Epidermal melanocyte (primary cell): Measurements from ENCODE around the gene SERPINA4.
"Not testable (repeated sequence)": the region's sequence is repeated elsewhere in the genome, so short reads cannot be mapped to it uniquely, and the experiment has no call there.

Experiments
- DNase-seq: peaks from one replicate; pipeline ENCODE4 v3.0.0; 2011; ENCODE audit warnings: low spot score; ENCODE audit not compliant: insufficient read length

The SERPINA4 gene

DNA sequence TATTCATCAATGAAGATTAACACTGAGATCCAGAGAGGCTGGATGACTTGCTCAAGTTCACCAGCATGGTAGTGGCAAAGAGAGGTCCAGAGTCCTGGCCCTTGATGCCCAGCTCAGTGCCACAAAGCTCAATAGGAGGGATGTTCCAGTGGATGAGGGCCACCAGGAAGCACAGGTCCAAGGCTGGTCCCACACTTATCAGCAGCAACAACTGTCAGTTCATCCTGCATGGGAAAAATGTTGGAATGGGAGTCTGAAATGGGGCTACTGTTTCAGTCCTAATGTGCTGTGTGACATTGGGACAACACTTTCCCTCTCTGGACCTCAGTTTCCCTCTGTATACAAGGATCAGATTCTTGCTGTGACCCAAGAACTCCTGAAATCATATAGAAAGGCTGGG, 31.2 kb downstream of the SERPINA4 start:
- no peak for DNase-seq

DNA sequence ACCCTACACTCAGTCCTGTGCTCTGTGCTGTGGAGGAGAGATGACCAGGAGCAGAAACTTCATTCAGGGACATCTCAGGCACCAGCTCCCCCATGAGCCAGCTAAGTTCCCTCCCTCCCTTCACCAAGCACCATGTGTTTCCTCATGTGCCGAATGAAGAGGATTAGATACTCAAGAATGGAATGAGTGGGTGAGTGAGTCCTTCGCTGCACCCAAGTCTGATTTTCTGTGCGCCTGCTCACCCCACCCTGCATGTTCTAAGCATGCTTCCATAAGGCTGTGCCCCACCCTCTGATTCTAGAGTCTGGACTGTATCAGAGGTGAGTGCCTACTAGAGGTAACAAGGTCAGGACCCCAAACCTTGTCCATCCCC, 32.1 kb downstream of the SERPINA4 start:
- DNase-seq, result no peak

DNA sequence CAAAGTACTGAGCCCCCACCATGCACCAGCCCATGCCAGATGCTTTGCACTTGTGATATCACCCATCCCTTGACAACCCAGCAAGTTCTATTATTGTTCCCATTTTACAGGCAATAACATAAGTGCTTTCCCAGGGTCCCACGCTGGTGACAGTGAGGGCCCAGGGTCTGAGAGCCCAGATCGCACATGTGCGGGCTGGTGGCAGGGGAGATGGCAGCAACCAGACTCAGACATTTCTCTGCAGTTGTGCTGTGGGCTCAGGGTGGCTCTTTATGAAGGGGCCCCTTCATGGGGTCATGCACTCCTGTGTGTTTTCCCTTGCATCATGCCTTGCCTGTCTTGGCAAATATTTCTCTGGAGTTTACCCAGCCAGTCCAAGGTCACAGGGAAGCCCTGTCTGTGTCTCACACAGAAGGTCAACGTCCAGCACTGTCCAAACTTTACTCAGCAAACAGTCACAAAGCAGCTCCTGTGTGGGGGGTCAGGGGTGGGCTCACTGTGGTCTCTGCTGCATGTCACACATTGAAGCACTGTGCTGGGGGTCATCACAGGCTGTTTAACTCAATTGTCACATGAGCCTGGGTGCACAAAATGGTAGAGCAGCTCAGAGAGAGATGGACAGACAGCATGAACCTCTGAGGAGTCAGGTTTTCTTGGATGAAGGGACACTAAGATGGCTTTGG, 32.6 kb downstream of the SERPINA4 start:
- DNase-seq, result no peak

DNA sequence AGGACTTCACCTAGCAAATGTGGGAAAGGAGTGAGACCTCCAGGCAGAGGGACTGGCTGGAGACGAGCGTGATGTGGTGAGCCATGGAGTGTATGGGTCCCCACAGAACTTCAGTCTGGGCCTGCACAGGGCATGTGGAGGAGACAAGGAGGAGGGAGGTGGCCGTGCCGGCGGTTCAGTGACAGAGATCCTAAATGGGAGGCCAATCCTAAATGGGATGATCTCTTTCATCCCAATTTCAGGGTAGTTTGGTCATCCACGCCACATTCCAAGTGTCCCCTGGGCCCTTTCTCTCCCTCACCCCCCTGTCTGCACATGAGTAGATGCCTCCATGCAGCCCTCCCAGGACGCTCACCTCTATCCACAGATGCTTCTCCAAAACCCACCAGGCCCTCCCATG, 33.2 kb downstream of the SERPINA4 start:
- DNase-seq, result no peak

DNA sequence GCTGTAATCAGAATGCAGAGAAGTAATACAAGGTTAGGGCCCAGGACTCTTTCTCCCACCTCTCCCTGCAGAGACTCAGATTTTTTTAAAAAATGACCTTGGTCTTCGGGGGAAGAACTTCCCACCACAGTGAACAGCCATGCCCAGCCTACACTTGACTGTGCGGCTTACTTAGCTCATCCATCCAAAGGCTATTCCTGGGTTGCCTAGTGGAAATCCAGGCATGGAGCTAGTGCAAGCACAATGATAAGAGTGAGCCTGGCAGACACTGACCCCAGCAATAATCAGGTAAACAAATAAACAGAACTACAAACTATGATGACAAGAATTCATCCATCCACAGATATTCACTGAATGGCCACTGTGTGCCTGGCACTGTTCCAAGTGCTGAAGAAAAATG, 34.7 kb downstream of the SERPINA4 start:
- no peak for DNase-seq

DNA sequence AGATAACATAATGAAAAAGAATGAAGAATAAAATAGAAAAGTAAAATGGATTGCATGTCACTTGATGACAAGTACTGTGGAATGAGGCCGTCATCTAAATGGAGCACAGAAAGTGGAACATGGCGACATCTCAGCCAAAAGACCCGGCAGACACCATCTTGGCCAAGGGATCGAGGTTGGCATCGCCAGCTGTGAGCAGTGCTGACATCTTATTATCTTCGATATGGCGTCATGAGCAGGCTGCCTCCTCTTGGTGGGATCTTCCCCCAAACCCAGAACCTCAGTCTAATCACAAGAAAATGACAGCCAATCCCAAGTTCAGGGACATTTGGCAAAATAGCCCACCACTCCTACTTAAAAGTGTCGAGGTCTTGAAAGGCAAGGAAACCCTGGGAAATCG, 35.1 kb downstream of the SERPINA4 start:
- no peak for DNase-seq

DNA sequence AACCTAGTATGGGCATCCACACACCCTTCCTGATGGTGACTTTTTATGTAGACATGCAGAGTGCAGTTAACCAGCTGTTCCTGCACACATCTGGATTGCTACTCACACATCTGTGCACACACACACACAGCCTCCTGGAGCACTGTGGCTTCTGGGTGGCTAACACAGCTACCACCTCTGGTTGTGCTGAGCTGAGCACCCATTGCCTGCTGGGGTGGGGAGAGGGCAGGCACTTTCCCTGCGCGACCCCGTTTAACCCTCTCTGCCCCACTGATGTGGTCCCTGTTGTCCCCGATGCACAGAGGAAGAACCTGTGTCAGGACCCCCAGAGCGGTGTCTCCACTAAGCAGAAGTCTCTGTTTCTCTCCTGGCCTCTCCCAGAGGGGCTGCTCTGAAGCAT, 36.5 kb downstream of the SERPINA4 start:
- no peak for DNase-seq

DNA sequence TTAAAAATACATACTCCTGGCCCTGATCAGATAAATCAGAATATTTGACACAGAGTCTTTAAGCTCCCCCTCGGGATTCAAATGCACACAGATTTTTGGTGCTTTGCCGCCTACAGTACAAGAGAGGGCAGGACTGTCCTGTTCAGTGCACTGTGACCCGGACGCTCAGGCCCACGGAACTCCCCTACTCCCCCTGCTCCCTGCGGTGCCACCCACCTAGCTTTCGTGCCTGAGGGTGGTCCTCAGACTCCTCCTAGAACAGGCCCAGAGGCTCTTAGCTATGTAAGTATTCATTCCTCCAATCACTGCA, 37.2 kb downstream of the SERPINA4 start:
- no peak for DNase-seq

DNA sequence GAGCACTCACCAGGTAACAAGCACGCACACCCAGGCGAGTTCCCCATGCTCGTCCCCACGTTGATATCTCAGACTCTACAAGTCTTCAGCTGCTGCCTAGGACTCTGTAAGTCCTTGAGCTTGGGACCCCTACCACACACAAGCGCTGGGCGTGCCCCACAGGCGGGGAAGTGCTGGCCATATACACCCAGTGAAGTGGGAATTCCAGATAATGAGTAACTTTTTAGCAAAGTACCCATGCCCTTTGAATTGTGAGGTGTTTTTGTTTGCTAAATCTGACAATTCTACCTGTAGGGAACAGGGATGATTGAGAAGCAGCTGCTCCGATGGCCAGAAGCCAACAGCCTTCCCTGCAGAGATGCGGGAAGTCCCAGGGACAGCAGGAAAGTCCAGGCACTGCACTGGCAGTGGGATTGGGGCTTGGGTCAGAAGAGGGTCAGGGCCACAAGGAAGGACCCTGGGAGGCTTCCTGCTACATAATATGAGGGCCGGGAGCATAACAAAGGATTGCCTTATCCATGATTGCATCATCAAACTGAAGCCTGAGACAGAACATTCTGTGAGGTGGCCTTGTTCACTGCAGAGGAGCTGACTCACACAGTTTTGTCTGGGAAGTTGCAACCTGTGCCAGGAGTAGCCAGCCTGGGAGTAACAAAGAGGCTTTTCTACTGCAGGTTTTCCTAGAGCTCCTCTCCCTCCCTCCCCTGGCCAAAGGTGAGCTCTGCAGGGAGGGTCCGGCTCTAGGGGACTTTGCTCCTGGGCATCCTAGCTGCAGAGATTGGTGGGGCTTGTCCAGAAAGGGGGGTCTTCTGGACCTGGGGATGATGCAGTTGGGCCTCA, 37.8 kb downstream of the SERPINA4 start:
- no peak for DNase-seq

DNA sequence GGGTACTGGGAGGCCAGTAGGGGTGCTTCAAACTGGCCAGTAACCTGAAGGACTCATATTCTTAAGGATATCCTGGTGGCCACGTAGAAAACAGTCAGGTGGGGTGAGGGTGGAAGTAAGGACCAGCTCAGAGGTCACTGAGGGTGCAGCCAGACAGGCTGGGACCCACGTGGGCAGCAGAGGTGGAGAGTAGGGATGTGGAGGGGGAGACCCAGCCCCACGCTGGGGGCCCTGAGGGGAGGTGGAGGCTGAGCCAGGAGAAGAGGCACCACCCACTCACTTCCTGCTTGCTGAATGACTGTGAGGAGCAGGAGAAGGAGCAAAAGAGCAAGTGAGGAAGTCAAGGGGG, 38.4 kb downstream of the SERPINA4 start:
- no peak for DNase-seq

DNA sequence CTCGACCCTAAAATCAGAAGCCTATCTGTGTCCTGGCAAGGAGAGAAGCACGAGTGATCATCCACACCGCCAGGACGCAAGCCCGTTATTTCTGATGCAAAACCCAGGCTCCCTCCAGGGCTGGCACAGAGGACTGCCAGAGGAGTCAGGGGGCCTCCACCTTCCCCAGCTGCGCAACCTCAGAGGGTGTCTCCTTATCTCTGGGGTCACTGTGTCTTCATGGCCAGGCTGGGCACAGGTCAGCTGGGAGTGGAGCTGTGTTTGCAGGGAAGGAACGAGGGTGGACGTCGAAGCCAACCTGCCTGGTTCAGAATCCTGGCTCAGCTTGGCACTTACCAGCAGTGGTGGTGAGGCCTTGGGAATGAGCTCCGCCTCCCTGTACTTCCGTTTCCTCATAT, 38.9 kb downstream of the SERPINA4 start:
- DNase-seq, result no peak

DNA sequence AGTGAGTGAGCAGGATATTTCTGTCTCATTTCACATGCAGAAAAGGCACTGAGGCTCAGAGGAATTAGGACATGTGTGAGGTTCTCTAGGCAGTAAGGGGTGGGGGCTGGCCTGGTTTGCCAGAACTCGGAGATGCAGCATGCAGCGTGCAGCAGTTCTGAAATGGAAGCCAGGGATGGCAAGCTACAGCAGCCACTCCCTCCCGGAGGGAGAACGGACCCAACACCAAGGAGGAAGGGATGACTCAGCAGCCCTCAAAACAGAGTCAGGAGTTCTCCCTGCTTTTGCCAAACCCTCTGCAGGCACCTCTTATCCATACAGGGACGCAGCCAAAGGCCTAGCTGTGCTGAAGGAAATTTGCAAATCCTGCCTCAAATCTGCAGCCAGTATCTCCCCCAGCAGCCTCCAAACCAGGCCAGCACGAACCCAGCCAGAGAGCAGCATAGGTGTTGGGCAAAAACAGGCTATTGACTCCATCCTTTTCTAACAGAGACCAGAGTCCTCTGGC, 40.7 kb downstream of the SERPINA4 start:
- no peak for DNase-seq

DNA sequence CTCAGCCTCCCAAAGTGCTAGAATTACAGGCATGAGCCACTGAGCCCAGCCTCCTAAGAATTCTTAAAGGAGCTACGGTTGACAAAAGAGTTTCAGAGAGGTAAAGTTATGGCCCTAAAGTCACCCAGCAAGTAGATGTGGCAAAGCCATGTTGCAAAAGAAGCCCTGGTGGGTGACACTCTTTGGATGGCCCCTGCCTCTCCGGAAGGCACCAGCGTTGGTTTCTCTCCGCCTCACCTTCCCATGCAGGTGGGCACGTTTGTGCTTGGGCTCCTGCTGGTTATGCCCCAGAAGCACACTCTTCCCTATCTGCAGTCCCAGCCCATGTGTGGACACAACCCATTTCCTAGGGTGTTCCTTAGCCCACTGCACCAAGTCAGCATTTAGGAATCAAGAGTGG, 41.5 kb downstream of the SERPINA4 start:
- no peak for DNase-seq

DNA sequence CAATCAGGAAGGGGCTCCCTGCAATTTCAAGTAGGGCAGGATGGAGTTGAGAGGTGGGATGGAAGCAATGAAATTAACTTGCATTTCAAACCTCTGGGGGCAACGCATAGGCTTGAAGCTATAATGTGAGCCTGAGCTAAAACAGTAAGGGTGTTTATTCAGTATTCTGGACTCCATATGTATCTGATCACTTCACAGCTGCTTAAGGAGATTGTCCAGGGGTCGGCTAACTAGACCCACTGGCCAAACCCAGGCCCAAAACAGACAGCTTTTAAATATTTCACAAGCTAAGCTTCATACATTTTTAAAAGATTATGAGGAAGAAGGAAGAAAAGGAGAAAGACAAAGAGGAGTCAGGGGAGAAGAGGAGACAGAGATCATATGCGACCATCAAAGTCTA, 44.1 kb downstream of the SERPINA4 start:
- no peak for DNase-seq

DNA sequence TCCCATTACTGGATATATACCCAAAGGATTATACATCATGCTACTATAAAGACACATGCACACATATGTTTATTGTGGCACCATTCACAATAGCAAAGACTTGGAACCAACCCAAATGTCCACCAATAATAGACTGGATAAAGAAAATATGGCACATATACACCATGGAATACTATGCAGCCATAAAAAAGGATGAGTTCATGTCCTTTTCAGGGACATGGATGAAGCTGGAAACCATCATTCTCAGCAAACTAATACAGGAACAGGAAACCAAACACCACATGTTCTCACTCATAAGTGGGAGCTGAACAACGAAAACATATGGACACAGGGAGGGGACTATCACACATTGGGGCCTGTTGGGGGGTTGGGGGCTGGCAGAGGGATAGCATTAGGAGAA, 47.7 kb downstream of the SERPINA4 start:
- DNase-seq, result not testable (repeated sequence)

DNA sequence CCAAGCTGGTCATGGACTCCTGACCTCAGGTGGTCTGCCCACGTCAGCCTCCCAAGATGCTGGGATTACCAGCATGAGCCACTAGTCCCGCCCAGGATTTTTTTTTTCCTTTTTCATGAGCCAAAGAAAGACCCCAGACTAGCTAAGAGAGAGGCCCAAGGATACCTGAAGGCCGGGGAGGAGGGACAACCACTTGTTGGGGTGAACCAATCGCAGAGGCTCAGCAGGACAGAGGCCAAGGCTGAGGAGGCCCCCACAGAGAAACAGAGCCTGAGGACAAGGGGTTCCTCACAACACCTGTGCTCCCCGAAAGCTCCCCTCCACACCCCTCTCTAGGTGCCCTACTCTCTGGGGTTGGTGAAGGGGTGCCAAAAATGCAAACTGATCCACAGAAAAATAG, 49.9 kb downstream of the SERPINA4 start:
- no peak for DNase-seq

DNA sequence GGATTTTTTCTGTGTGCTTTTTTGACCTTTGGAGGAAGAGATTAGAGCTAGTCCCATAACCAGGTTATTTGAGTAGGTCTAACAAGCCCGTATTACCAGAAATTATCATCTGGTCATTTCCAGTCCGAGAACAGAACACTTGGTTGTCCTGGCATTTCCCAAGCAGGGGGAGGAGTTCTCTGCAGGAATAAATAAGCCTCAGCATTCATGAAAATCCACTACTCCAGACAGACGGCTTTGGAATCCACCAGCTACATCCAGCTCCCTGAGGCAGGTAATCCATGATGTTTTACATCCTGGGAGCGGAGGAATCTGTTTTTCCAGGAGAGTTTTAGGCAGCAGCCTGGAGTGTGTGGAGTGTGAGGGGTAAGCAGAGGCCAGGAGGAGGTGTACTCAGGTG, 50.9 kb downstream of the SERPINA4 start, which contains the start of gene SERPINA3:
Gene SERPINA3 (plus strand): TSS at position 218 of the 400 bp plus-strand sequence. CDS start 2,051 bp downstream, outside the sequence.
- DNase-seq, result no peak

DNA sequence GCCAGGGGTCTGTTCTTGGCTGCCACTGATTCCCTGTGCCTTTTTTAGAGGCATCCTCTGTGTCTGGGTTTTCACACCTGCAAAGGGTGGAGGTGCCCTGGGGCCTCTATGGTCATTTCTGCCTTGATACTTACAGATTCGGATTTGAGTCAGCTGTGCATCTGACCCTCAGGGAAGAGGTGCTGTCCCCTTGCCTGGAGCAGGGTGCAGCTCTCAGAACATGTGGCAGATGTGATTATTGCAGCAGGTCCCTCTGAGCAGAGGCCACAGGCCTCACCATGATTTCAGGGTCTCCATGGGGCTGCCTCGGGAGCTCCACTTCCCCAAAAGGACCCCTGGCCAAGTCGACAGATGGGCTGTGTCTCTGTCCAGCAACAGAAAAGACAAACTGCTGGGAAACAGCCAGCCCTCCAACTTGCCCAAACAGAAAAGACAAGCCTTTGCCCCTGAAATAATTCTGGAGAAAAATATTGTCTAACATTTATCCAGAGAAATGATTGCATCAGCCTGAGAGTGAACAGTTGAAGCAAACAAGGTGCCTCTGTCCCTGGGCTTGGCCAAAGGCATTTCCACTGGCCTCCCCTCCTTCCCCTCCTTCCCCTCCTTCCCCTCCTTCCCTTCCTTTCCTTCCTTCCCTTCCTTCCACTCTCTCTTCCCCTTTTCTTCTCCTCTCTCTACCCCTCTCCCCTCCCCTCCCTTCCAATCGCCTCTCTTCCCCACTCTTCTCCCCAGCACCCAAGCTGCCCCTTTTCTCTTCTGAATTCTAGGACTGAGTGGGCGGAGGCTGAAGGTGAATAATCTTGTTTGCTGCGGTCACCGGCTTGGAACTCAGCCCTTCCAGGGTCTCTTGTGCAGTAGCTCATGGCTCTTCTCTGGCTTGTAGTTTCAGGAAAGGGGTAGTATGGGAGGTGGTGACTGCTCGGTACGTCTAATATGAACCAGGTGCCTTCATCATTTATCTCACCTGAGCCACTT, 51.6 kb downstream of the SERPINA4 start:
- DNase-seq, result no peak

DNA sequence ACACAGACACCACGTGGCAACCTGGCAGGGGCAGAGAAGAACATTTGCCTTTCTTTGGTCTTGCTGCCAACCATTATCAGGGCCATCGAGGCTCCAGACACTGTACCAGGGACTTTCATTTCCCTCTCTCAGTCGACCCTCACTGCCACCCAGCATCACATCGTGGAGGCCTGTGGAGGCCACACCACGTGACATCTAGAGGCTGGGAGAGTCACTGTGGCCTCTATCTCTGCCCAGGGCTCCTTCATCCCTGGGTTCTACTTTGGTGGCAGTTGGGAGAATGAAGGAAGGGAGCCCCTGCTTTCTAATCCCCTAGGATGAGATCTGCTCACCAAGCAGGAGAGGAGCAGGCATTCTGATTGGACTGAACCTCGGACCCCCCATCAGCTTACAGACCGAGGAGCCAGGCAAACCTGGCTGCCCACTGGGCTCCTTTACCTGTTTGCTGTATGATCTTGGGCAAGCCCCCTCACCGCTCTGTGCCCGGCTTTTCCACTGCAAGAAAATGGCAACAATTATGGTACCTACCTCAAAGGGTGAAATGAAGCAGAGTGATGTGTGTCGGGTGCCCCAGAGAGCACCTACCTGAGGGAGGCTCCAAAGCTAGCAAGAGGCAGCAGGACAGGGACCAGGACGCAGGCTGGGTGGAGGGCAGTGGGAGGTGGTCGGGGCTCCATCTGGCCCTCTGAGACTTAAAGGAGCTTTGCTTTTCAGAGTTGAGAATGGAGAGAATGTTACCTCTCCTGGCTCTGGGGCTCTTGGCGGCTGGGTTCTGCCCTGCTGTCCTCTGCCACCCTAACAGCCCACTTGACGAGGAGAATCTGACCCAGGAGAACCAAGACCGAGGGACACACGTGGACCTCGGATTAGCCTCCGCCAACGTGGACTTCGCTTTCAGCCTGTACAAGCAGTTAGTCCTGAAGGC, 52.7 kb downstream of the SERPINA4 start:
- DNase-seq, result no peak

DNA sequence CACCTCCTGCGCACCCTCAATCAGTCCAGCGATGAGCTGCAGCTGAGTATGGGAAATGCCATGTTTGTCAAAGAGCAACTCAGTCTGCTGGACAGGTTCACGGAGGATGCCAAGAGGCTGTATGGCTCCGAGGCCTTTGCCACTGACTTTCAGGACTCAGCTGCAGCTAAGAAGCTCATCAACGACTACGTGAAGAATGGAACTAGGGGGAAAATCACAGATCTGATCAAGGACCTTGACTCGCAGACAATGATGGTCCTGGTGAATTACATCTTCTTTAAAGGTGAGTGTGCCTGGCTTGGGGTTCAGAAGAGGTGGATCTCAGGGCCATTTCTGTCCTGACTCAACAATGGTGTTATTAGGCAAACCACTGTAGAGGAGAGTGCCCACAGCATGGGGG, 53.6 kb downstream of the SERPINA4 start:
- DNase-seq, result no peak

DNA sequence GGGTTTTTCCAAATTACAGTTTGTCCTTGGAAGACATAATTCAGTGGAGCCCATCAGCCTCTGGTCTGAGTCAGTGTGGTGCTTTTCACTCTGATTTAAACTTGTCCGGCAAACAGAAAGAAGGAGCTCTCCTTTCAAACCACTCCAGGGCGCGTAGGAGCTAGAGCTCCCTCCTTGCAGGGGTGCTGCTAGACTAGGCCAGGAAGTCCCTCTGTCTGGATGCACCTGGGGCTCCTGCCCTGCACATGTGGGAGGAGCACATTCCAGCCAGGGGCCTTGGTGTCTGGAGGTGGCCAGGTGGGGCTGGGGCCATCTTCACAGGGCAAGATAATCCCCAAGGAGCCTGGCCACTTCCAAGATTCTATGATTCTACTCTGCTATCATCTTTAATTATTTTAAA, 54.0 kb downstream of the SERPINA4 start:
- no peak for DNase-seq
